Measurements from ENCODE around the gene EGFR.

EGFR gene

GRCh38 chr7:55073976-55074528, 55.2 kb downstream of the EGFR start:
- peak; percentile 89 for DNase-seq

GRCh38 chr7:55075464-55076021, 56.7 kb downstream of the EGFR start:
- Histone ChIP-seq H4K20me1 (ENCODE audit: insufficient read depth, low read length) (no peaks in the 10 kb centered on the region), H3K27ac (ENCODE audit: low read length) (no peak overlapping the region), H3K9me2 (replicated peaks; ENCODE audit: insufficient read depth, low read length) (no peaks in the 10 kb centered on the region), H3F3A (ENCODE audit: insufficient read depth, low read length) (peaks cover 12% of the 10 kb centered on the region; the same call in 1 of the 2 replicates), H3K27me3 (replicated peaks; ENCODE audit: insufficient read depth, low read length) (peaks cover 14% of the 10 kb centered on the region; the same call in 1 of the 2 replicates), H2AFZ (ENCODE audit: low read length) (no peak overlapping the region), H3K36me3 (replicated peaks; ENCODE audit: insufficient read depth, low read length) (no peaks in the 10 kb centered on the region), H3K4me3 (ENCODE audit: low read length) (no peak overlapping the region), H3K4me2 (ENCODE audit: low read depth, low read length) (no peak overlapping the region), H3K79me2 (ENCODE audit: low read length) (no peaks in the 10 kb centered on the region), H3K4me1 (ENCODE audit: low read length) (peaks cover 5% of the 10 kb centered on the region), H3K9ac (ENCODE audit: low read length) (no peak overlapping the region), H3K9me3 (replicated peaks; ENCODE audit: insufficient read depth, low read length) (no peaks in the 10 kb centered on the region)
- DNase-seq: no peak
- TF ChIP-seq EZH2 (optimal IDR thresholded peaks at IDR 0.05; ENCODE audit: low read depth, low read length) (no peak), EZH2phosphoT487 (IDR thresholded peaks at IDR 0.05; ENCODE audit: low read length) (no peak), CTCF (IDR thresholded peaks at IDR 0.05; ENCODE audit: low read length) (no peak)

More at GRCh38 chr7:55073976-55074528, 55.2 kb downstream of the EGFR start:
- H3K4me3 ChIP-seq (ENCODE audit: low read length): peak overlapping the region; percentile 50
- H3K27me3 ChIP-seq (replicated peaks; ENCODE audit: insufficient read depth, low read length): peaks cover 14% of the 10 kb centered on the region; the same call in 1 of the 2 replicates
- peak overlapping the region; percentile 74 for H2AFZ ChIP-seq (ENCODE audit: low read length)
- H3K36me3 ChIP-seq (replicated peaks; ENCODE audit: insufficient read depth, low read length): no peaks in the 10 kb centered on the region
- H3K4me2 ChIP-seq (ENCODE audit: low read depth, low read length): peak overlapping the region; percentile 68
- H3K27ac ChIP-seq (ENCODE audit: low read length): peak overlapping the region; percentile 79
- H3K9me2 ChIP-seq (replicated peaks; ENCODE audit: insufficient read depth, low read length): no peaks in the 10 kb centered on the region
- H3K4me1 ChIP-seq (ENCODE audit: low read length): peaks cover 5% of the 10 kb centered on the region
- TF ChIP-seq EZH2phosphoT487 (IDR thresholded peaks at IDR 0.05; ENCODE audit: low read length) (no peak), CTCF (IDR thresholded peaks at IDR 0.05; ENCODE audit: low read length) (no peak), EZH2 (optimal IDR thresholded peaks at IDR 0.05; ENCODE audit: low read depth, low read length) (no peak)
- peak overlapping the region; percentile 32; the same call in 1 of the 2 replicates for H3K9ac ChIP-seq (ENCODE audit: low read length)
- peaks cover 12% of the 10 kb centered on the region; the same call in 1 of the 2 replicates for H3F3A ChIP-seq (ENCODE audit: insufficient read depth, low read length)
- no peaks in the 10 kb centered on the region for H3K79me2 ChIP-seq (ENCODE audit: low read length)
- no peaks in the 10 kb centered on the region for H3K9me3 ChIP-seq (replicated peaks; ENCODE audit: insufficient read depth, low read length)
- no peaks in the 10 kb centered on the region for H4K20me1 ChIP-seq (ENCODE audit: insufficient read depth, low read length)

- no peaks in the 10 kb centered on the region for H3K9me3 ChIP-seq (replicated peaks; ENCODE audit: insufficient read depth, low read length)
- no peaks in the 10 kb centered on the region for H3K36me3 ChIP-seq (replicated peaks; ENCODE audit: insufficient read depth, low read length)
- TF ChIP-seq EZH2phosphoT487 (IDR thresholded peaks at IDR 0.05; ENCODE audit: low read length) (no peak), EZH2 (optimal IDR thresholded peaks at IDR 0.05; ENCODE audit: low read depth, low read length) (no peak), CTCF (IDR thresholded peaks at IDR 0.05; ENCODE audit: low read length) (no peak)
- DNase-seq: no peak
- no peak overlapping the region for H3K4me2 ChIP-seq (ENCODE audit: low read depth, low read length)
- H3K27ac ChIP-seq (ENCODE audit: low read length): no peak overlapping the region
- no peak overlapping the region for H3K9ac ChIP-seq (ENCODE audit: low read length)
- no peaks in the 10 kb centered on the region for H3K79me2 ChIP-seq (ENCODE audit: low read length)
- H3K27me3 ChIP-seq (replicated peaks; ENCODE audit: insufficient read depth, low read length): 0 out of 2 replicates have a peak, but pooled peaks cover 14% of the 10 kb centered on the region
- peaks cover 12% of the 10 kb centered on the region; the same call in 1 of the 2 replicates for H3F3A ChIP-seq (ENCODE audit: insufficient read depth, low read length)
- no peaks in the 10 kb centered on the region for H3K9me2 ChIP-seq (replicated peaks; ENCODE audit: insufficient read depth, low read length)
- H2AFZ ChIP-seq (ENCODE audit: low read length): no peak overlapping the region
- H4K20me1 ChIP-seq (ENCODE audit: insufficient read depth, low read length): no peaks in the 10 kb centered on the region
- H3K4me1 ChIP-seq (ENCODE audit: low read length): peaks cover 5% of the 10 kb centered on the region
- H3K4me3 ChIP-seq (ENCODE audit: low read length): no peak overlapping the region
These were observed 59.0 kb downstream of the EGFR start for GRCh38 chr7:55077561-55078410.
